HL-60 (cell line): Measurements from ENCODE around the gene KDELR3.

Experiments used
- GABPA ChIP-seq: IDR thresholded peaks from 2 replicates; pipeline ENCODE4 v1.6.1; 2012; ENCODE audit warnings: low read depth
- POLR2AphosphoS5 ChIP-seq: IDR thresholded peaks from 2 replicates; pipeline ENCODE4 v1.6.1; 2012; ENCODE audit warnings: low read depth
- TF ChIP-seq, protein P1 (sequence below): IDR thresholded peaks from one replicate; pipeline ENCODE4 v1.5.1; 2011; ENCODE audit warnings: low read length, control low read depth, inconsistent platforms; ENCODE audit not compliant: insufficient read depth
- TF ChIP-seq, protein P2 (sequence below): IDR thresholded peaks from 2 replicates; pipeline ENCODE4 v1.6.1; 2012; ENCODE audit warnings: low read depth; ENCODE audit not compliant: insufficient replicate concordance

DNA sequence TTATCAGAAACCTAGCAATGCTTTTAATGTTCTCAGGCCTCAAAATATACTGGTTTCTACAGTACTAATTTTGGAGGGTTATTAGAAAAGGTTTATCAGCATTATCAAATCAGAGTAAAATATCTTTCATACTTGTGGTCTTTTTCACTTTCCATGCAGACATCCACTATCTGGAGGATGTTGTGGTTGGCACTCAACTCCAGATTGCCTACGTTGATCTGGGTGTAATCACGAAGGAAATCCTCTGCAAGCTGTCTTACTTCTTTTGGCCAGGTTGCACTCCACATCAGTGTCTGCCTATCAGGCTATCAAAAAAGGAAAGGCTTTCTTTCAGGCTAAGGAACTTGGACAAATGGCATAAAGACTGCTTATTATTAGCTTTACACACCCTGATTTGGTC, 26.6 kb downstream of the KDELR3 start:
- TF ChIP-seq, protein P1, sequence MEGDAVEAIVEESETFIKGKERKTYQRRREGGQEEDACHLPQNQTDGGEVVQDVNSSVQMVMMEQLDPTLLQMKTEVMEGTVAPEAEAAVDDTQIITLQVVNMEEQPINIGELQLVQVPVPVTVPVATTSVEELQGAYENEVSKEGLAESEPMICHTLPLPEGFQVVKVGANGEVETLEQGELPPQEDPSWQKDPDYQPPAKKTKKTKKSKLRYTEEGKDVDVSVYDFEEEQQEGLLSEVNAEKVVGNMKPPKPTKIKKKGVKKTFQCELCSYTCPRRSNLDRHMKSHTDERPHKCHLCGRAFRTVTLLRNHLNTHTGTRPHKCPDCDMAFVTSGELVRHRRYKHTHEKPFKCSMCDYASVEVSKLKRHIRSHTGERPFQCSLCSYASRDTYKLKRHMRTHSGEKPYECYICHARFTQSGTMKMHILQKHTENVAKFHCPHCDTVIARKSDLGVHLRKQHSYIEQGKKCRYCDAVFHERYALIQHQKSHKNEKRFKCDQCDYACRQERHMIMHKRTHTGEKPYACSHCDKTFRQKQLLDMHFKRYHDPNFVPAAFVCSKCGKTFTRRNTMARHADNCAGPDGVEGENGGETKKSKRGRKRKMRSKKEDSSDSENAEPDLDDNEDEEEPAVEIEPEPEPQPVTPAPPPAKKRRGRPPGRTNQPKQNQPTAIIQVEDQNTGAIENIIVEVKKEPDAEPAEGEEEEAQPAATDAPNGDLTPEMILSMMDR: no peak
- TF ChIP-seq GABPA (no peak), POLR2AphosphoS5 (no peak)
- TF ChIP-seq, protein P2, sequence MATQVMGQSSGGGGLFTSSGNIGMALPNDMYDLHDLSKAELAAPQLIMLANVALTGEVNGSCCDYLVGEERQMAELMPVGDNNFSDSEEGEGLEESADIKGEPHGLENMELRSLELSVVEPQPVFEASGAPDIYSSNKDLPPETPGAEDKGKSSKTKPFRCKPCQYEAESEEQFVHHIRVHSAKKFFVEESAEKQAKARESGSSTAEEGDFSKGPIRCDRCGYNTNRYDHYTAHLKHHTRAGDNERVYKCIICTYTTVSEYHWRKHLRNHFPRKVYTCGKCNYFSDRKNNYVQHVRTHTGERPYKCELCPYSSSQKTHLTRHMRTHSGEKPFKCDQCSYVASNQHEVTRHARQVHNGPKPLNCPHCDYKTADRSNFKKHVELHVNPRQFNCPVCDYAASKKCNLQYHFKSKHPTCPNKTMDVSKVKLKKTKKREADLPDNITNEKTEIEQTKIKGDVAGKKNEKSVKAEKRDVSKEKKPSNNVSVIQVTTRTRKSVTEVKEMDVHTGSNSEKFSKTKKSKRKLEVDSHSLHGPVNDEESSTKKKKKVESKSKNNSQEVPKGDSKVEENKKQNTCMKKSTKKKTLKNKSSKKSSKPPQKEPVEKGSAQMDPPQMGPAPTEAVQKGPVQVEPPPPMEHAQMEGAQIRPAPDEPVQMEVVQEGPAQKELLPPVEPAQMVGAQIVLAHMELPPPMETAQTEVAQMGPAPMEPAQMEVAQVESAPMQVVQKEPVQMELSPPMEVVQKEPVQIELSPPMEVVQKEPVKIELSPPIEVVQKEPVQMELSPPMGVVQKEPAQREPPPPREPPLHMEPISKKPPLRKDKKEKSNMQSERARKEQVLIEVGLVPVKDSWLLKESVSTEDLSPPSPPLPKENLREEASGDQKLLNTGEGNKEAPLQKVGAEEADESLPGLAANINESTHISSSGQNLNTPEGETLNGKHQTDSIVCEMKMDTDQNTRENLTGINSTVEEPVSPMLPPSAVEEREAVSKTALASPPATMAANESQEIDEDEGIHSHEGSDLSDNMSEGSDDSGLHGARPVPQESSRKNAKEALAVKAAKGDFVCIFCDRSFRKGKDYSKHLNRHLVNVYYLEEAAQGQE: no peak
